NB4 (cell line): ENCODE results near the gene TMEM61.

Source experiments
- CTCF ChIP-seq: IDR thresholded peaks from one replicate; pipeline ENCODE4 v1.5.1; 2012; ENCODE audit warnings: low read depth, low read length
- POLR2A ChIP-seq: IDR thresholded peaks from 2 replicates; pipeline ENCODE4 v1.6.1; 2011; ENCODE audit warnings: mild to moderate bottlenecking; ENCODE audit not compliant: insufficient read length; ENCODE audit errors: extremely low read depth
- TF ChIP-seq, protein P1 (sequence below): IDR thresholded peaks from 2 replicates; pipeline ENCODE4 v1.6.1; 2011; ENCODE audit warnings: low read depth, low read length

DNA sequence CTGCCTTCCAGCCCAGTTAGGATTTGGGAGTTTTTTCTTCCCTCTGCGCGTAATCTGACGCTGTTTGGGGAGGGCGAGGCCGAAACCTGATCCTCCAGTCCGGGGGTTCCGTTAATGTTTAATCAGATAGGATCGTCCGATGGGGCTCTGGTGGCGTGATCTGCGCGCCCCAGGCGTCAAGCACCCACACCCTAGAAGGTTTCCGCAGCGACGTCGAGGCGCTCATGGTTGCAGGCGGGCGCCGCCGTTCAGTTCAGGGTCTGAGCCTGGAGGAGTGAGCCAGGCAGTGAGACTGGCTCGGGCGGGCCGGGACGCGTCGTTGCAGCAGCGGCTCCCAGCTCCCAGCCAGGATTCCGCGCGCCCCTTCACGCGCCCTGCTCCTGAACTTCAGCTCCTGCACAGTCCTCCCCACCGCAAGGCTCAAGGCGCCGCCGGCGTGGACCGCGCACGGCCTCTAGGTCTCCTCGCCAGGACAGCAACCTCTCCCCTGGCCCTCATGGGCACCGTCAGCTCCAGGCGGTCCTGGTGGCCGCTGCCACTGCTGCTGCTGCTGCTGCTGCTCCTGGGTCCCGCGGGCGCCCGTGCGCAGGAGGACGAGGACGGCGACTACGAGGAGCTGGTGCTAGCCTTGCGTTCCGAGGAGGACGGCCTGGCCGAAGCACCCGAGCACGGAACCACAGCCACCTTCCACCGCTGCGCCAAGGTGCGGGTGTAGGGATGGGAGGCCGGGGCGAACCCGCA, 59.1 kb downstream of the TMEM61 start, which contains the start of gene PCSK9:
- TF ChIP-seq CTCF: no peak
- TF ChIP-seq, protein P1, sequence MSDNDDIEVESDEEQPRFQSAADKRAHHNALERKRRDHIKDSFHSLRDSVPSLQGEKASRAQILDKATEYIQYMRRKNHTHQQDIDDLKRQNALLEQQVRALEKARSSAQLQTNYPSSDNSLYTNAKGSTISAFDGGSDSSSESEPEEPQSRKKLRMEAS: no peak
- no peak for TF ChIP-seq POLR2A
